HG03025 (cell line): ENCODE data around the gene KIF1B.

Source experiments
- ATAC-seq: cut with Tn5 transposase; IDR thresholded peaks from one replicate; pipeline ENCODE4 v1.9.1; 2021; ENCODE audit warnings: mild to moderate bottlenecking, moderate library complexity; ENCODE audit not compliant: unreplicated experiment, low FRiP score

KIF1B gene

DNA sequence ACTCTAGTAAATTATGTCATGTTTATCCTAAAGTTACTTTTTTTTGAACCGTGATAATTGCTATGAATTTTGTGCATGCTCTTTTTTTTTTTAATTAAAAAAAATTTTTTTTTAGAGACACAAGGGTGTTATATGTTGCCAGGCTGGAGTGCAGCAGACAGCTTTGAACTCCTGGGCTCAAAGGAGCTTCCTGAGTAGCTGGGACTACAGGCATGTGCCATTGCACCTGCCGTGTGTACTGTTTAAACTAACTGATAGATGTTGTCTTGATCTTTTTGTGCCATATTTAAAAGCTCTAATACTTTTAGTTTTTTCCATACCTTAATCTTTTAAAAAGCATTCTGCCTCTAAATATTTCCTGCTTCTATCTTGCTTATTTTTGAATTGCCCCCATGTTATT is 60.7 kb downstream of the KIF1B start:
- no peak for ATAC-seq

DNA sequence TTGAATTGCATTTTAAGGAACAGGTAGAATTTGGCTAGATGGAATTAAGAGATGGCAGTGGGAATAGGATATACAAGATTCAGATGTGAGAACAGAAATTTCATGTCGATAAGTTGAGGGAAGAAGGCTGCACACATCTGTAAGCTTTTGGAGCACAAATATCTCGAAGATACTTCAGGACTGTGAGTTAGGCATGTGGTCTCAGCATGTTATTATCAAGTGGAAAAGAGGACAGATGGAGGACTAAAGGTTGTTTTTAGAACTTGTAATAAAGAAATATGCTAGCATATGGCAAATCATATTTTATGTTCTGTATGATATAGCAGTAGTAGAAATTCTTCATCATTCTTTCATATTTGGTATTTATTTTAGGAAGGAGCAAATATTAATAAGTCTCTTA is 61.5 kb downstream of the KIF1B start:
- ATAC-seq: no peak

DNA sequence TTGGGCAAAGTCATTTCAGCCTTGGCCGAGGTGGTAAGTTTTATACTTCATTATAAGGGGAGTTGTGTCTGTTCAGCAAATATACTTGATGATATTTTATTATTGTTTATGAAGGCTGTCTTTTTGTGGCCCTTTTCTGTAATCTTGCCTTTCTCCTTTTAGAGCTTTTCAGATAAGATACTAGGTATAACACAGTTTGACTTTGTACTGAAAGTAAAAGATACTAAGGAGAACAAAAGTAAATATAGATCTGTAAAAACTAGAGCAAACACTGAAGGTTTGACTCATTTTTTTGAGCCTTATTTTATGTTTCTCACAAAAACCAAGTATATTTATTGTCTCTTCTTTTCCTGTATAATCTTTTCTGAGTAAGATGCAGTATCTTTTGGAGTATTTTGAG is 61.9 kb downstream of the KIF1B start:
- no peak for ATAC-seq

DNA sequence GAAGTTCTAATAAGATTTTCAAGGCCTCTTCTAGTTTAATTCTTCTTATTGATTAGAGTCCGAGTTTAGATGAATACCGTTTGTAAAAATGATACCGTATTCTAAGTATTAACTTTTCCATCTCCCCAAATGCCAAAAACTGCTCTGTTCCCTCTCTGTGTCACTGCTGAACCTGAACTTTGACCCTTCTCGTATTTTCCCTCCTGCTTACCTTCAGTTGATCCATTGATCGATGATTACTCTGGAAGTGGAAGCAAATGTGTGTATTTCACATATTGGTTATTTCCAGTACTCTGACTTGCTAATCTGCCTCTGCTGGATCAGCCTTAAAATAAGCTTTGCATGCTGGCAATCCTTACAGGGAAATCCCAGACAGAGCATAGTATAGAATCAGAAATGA is 68.5 kb downstream of the KIF1B start:
- ATAC-seq: no peak

DNA sequence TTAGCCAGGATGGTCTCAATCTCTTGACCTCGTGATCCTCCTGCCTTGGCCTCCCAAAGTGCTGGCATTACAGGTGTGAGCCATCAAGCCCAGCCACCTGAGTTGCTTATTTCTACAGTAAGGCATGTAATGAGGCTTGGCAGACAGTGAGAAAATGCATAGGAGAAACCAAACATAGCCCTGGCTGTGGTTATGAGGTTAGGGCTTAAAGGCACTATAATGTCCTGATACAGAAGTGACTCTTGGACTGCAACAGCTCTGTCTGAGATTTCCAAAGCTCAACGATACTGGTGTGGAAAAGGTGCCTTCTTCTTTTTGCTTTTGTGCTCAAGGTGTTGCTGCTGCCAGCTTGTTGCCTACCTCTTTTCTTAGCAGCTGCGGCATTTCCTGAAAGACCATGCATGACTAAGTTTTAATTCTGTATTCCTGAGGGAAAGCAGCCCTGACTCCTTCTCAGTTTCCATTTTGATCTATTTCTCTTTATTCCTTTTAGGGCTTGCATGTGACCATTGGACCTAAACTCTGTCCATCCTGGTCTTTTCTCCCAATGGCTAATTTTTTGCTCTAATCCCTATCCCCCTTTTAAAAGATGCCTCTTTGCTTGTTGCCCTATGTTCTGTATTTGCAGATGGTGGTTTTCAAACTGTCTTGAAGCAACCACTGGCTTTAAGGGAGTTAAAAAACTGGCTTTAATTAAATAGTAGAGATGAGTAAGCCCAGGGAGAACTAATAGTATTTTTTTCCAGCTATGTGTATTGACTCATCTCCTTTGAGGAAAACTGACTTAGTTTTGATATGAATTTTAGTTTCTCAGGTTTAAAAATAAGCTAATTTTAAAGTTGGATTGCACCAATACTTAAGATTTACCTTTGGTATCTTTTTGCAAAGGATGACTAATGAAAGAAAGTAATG is 70.3 kb downstream of the KIF1B start:
- ATAC-seq: no peak

DNA sequence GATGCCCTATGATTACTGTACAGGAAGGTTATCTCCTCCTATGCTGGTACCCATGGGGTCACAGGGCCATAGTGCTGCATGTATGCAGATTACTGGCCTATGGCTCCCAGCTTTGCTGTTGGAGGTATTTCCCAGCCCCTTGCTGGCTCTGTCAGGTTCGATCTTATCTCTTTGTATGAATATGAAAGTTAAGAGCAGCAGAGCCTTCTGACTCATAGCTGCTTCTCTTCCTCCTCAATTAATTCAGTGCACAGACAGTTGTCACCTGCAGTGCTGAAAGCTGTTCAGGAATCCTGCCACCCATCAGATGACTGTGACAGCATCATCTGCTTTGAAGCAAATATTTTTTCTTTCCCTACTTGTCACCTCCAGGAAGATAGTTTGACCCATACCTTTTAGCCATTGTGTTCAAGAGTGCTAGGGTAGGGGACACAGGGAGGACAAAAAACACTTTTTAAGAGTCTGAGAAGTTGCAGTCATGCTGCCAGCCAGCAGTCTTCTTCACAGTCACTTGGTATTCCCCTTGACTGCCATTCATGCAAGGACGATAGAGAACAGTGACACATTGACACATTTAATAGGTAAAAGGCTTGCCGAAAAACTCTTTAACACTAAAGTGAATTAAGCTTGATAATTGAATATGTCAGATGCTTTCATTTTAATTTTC is 73.1 kb downstream of the KIF1B start:
- ATAC-seq: no peak

DNA sequence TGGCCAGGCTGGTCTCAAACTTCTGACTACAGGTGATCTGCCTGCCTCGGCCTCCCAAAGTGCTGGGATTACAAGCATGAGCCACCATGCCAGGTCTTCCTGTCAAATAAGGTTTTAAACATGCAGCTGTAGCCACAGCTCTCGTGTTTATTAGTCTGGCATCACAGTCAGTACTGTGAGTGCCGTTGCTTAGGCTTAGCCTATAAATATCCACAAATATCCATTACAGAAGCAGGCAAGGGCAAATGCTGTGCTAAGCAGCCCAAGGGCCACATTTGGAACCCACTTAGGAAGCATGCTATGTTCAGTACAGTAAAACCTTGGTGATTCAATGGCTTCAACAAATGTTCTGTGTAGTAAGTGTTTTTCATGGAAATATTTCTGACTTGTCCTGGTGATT is 75.9 kb downstream of the KIF1B start:
- ATAC-seq: no peak

DNA sequence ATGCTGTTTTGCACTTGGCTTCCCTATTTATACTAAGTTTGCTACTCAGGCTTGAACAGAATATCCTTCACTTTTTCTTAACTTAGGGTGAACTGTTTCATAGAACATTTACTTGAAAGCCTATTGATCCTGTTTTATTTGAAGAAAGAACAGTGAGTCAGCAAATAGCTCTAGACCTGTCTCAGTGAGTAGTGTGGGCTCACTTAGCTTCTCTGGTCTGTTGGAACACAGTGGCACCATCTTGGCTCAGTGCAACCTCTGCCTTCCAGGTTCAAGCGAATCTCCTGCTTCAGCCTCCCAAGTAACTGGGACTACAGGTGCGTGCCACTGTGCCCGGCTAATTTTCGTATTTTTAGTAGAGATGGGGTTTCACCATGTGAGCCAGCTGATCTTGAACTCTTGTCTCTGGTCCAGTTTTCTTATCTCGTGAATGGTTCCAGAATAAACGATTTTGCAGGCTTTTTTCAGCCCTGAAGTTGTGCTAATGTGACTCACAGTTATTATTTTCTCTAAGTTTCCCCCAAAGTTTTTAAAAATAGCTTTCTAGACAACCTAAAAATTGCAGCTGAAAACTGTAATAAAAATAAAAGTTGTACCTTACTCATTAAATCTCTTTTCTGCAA is 76.8 kb downstream of the KIF1B start:
- ATAC-seq: no peak

DNA sequence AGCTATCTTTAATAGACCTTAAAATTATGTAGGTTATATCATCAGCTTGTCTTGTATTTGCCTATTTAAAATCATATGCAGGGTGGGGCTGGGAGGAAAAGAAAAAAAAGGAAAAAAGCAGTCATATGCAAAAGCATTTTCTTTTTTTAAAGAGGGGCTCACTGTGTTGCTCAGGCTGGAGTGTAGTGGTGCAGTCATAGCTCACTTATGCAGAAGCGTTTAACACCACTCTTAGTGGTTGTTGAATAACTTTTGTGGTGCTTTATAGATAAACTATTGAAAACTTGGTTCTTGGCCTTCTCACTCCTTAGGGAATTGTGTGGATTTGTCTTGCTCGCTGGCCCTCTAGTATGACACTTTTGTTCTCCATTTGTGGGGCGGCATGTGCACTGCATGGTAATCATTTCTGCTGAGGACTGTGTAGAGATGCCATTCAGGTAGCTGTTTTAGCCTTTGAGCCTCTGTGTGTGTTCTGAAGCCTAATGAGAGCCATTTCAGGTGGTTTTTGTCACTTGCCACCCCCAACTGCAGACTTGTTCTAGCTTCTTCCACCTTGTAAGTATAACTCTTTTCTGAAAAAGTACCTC is 77.8 kb downstream of the KIF1B start:
- no peak for ATAC-seq

DNA sequence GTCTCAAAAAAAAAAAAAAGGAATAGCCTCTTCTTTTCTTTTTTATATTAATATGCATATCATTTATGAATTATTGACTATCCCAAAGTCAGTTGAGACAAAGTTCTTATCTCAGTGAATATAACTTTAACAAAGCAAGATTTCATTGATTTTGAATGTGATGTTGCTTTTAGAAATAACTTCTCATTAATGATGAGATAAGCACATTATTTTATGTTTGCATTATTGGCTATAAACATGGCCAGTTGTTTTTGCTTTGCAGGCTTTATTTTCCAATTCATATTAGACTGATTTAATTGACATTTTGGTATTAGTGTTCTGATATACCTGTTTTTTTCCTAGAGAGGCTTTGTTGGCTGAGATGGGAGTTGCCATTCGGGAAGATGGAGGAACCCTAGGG is 81.3 kb downstream of the KIF1B start:
- no peak for ATAC-seq

DNA sequence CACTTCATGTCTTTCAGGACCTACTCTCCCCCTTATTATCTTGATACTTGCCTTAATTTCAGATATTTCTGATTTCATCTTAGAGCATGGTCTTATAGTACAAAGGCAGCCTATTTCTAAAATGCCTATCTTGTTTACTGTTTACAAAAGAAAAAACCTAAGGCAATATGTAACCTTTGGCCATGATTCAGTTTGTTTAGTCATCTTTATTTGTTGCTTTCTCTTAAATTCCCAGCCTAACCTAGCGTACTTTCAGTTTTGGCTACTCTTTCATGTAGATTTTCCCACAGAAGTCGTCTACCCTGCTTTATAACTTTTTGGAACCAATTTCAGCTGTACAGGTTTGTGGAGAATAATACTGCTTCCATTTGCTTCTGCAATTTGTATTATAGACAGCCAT is 81.8 kb downstream of the KIF1B start:
- ATAC-seq: no peak

DNA sequence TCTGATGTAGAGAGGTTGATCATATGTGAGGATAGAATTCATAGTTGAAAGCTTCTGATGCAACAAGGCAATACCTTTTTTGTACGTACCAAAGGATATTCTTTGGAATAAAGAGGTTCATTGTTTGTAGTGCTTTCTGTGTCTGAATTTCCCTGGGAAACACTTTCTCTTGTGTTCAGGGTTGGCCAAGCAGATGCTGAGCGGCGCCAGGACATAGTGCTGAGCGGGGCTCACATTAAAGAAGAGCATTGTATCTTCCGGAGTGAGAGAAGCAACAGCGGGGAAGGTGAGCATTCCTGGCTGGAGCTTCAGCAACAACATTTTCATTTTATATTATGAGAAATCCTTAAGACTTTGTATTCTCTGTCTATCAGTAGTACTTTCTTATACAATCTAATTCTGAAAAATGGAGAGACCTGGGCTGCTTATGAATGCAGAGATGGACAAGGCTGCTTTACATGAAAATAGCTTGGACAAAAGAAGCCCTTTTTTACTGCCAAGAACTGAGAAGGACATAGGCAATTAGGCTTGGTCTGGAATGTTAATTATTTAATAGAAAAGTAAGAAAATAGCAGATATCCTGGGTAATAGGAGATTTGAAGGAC is 85.2 kb downstream of the KIF1B start:
- ATAC-seq: no peak

DNA sequence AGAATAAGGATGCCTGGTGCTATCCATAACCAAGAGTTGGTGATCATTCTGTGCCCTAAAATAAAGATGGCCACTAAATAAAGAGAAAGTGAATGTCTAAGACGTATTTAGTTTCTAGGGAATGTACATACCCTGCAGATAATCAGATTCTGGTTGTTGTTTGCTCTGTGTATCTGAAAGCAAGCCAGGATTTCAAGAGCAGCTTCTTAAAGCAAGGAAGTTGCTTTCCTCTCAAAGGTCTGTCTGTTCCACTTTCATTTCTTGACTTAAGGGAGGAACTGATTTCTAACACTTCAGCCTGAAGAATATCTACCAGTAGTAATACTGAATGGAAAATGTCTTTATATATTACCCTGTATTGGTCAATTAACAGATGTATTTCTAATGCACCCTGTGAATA is 88.8 kb downstream of the KIF1B start:
- ATAC-seq: no peak

DNA sequence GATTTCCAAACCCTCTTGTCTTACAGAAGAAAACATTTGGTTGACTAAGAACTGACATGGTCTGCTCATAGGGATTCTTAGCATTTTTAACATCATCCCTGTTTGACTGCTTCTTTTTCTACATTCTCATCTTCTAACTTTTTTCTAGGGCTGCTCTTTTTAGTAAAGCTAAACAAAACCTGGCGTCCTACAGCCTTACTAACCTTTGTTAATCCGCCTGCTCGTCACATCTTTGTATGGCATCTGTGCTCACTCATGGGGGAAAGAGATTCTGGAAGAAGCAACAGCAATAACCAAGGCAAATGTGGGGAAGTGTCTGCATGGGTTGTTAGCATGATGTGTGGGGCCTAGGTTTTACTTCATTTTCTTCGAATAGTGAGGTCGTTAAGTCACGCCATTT is 92.0 kb downstream of the KIF1B start:
- no peak for ATAC-seq

DNA sequence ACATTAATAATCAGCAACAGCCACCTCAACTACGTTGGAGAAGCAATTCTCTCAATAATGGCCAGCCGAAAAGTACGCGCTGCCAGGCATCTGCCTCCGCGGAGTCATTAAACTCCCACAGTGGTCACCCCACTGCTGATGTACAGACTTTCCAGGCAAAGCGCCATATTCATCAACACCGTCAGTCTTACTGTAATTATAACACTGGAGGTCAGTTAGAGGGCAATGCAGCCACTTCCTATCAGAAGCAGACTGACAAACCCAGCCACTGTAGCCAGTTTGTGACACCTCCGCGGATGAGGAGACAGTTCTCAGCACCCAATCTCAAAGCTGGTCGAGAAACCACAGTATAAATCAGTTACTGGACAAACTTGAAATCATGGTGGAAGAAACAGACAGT is 93.9 kb downstream of the KIF1B start:
- ATAC-seq: no peak

DNA sequence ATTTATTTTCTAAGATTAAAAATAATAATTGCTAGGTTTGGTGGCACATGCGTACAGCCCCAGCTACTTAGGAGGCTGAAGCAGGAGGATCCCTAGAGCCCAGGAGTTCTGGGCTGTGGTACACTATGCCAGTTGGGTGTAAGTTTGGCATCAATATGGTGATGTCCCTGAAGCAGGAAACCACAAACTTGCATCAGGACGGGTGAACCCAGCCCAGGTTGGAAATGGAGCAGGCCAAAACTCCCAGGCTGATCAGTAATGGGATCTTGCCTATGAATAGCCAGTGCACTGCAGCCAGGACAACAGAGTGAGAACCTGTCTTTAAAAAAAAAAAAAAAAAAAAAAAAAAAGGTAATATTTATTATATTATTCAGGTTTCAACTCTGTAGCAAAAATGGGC is 96.1 kb downstream of the KIF1B start:
- no peak for ATAC-seq

DNA sequence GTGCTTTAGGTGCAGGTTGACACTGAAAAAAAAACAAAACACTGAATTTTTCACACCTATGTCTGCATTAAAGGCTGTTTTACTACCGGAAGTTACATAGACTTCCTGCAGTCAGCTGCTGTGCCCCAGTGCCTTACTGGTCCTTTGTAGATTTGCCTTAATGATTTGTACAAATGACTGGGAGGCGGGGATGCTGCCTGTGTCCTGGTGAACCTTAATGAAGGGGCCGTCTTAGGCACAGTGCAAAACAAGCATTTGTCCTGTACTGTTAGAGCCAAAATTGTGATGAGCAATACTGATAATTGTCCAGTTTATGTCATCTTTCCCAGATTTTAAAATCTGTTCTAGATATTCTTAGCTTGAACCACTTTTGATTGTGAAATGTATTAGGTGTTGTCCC is 97.6 kb downstream of the KIF1B start:
- ATAC-seq: no peak

DNA sequence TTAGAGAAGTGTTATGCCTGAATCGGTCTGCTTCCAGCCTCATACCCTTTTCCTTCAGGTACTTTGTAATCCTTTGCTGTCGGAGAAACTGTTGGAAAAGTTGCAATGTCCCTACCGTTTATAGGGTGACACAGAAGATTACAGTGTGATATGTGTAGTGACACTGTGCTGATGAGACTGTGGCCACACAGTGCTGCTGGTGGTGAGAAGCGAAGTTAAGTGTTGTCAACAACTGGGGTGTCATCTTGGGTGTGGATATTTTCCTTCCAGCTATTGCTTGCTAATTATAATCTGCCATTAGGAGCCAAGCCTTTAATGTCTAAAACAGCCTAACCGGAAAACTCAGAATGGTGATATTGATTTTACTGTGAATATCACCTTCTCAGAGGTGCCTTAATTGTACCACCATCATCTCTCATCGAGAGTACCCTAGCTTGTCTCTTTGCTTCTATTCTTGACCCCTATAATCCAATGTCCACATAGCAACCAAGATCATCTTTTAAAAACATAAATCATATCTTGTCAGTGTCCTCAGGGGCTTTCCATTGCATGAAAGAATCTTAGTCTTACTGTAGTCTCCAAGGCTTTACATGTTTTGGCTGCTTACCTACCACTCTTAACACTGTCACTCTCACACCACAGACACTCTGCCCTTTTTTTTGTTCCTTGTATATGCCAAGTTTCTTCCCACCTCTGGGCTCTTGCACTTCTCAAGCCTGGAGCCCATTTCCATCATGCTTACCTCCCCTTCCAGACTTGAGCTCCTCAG is 99.1 kb downstream of the KIF1B start:
- no peak for ATAC-seq

DNA sequence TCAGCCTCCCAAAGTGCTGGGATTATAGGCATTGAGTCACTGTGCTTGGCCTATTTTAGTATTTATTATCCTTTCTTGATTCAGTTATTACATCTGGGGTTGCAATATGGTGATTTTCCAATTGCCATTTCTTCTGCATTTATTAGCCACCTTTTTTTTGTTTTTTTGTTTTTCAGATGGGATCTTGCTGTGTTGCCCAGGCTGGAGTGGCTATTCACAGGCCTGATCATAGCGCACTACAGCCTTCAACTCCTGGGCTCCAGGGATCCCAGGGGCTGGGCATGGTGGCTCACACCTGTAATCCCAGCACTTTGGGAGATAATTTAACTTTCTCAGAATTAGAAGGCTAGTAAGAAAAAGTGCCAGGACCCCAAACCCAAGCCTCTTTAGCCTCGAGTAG is 106.4 kb downstream of the KIF1B start:
- ATAC-seq: no peak

DNA sequence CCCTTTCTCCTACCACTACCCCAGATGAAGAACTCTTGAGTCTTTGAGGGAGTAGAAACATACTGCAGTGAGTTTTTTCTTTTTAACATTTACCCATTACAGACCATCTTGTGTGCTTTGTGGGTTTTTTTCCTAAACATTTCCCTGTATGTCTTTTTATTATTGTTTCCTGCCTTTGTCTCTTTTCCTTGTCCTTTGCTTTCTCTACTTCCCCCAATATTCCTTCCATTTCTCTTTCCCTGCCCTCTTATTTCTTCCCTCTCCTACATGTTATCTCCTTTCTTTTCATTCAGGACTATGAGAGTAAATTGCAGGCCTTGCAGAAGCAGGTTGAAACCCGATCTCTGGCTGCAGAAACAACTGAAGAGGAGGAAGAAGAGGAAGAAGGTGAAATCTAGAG is 109.4 kb downstream of the KIF1B start:
- ATAC-seq: no peak
